Loucy (cell line): ENCODE results near the gene IRAK3.

Experiments
- CTCF ChIP-seq: fragments of 200-600 bp; sonication (generic); conservative IDR thresholded peaks from 2 replicates; pipeline ENCODE4 v1.5.1; 2014; ENCODE audit warnings: mild to moderate bottlenecking, antibody characterized with exemption, low read length
- EZH2phosphoT487 ChIP-seq: fragments of 200-600 bp; IDR thresholded peaks from 2 replicates; pipeline ENCODE4 v1.6.1; 2018; ENCODE audit warnings: antibody characterized with exemption, mild to moderate bottlenecking, moderate library complexity, borderline replicate concordance

DNA sequence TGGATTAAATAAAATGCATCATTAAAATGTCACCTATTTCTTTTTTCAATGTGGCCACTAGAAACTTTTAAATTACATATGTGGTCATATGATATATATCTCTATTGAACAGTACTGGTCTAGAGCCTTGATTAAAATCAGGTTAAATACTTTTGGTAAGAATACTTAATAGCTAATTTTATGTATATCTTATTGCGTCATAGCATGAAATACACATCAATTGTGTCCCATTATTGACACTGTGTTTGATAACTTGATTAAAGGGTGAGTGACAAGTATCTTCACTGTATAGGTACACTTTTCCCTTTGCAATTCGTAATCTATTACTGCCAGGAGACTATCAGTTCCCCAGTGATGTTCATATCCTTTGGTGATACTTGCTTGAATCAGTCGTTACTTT is 108.9 kb downstream of the IRAK3 start:
- TF ChIP-seq CTCF (no peak), EZH2phosphoT487 (no peak)
